ENCODE measurements around the gene ALK.
"Not testable (repeated sequence)": the region's sequence is repeated elsewhere in the genome, so short reads cannot be mapped to it uniquely, and the experiment has no call there.

ALK gene

GRCh38 chr2:29761278-29761677 lies 160.1 kb downstream of the ALK start:
- no peak for TF ChIP-seq CTCF (IDR thresholded peaks at IDR 0.05; ENCODE audit: extremely low read depth, missing control alignments)

GRCh38 chr2:29760008-29760407 lies 161.4 kb downstream of the ALK start:
- no peak for DNase-seq (ENCODE audit: low spot score)
- TF ChIP-seq CTCF (IDR thresholded peaks at IDR 0.05; ENCODE audit: extremely low read depth, missing control alignments), result no peak

More at GRCh38 chr2:29761278-29761677, 160.1 kb downstream of the ALK start:
- no peak for DNase-seq (ENCODE audit: low spot score)

- DNase-seq (ENCODE audit: low spot score), result no peak
- TF ChIP-seq CTCF (IDR thresholded peaks at IDR 0.05; ENCODE audit: extremely low read depth, missing control alignments), result no peak
These were observed 162.0 kb downstream of the ALK start for GRCh38 chr2:29759360-29759759.

- DNase-seq (ENCODE audit: low spot score), result no peak
- TF ChIP-seq CTCF (IDR thresholded peaks at IDR 0.05; ENCODE audit: extremely low read depth, missing control alignments), result no peak
These were observed 165.6 kb downstream of the ALK start for GRCh38 chr2:29755829-29756228.

- no peak for DNase-seq (ENCODE audit: low spot score)
- no peak for TF ChIP-seq CTCF (IDR thresholded peaks at IDR 0.05; ENCODE audit: extremely low read depth, missing control alignments)
These were observed 166.2 kb downstream of the ALK start for GRCh38 chr2:29755233-29755632.

- TF ChIP-seq CTCF (IDR thresholded peaks at IDR 0.05; ENCODE audit: extremely low read depth, missing control alignments), result no peak
- no peak for DNase-seq (ENCODE audit: low spot score)
These were observed 167.5 kb downstream of the ALK start for GRCh38 chr2:29753671-29754444.

- peak; percentile 19 for DNase-seq (ENCODE audit: low spot score)
- no peak for TF ChIP-seq CTCF (IDR thresholded peaks at IDR 0.05; ENCODE audit: extremely low read depth, missing control alignments)
These were observed 170.0 kb downstream of the ALK start for GRCh38 chr2:29751390-29751789.

GRCh38 chr2:29750463-29750862 lies 170.9 kb downstream of the ALK start:
- DNase-seq (ENCODE audit: low spot score), result not testable (repeated sequence)

All from GM20000 (cell line).